Activated T-helper 1 cell treated with anti-CD3 and anti-CD28 coated beads, Interleukin-12 subunit alpha, Interleukin-12 subunit beta, Interleukin-2, Interleukin-4 antibody, amounts not matched to agents 30 ng/mL and 10 ng/mL and 1 ng/mL, durations not matched to agents 14 hours and 24 hours and 36 hours (primary cell): ENCODE results near the gene SLC39A11. TPM values are rescaled to one million over a fixed set of nuclear protein-coding genes. Genes with fewer than 3 reads are reported as not detected.

Experiments
- DNase-seq: peaks from one replicate; pipeline ENCODE4 v3.0.0; 2021; ENCODE audit warnings: low spot score
- H3K27ac Mint-ChIP-seq: one replicate; pipeline ENCODE4 v1.8.0; 2021; ENCODE audit warnings: mild to moderate bottlenecking, mixed read lengths
- H3K27me3 Mint-ChIP-seq: one replicate; pipeline ENCODE4 v1.8.0; 2022; ENCODE audit warnings: mild to moderate bottlenecking, moderate library complexity, mixed read lengths; ENCODE audit not compliant: insufficient read depth
- H3K36me3 Mint-ChIP-seq: one replicate; pipeline ENCODE4 v1.8.0; 2021; ENCODE audit warnings: low read depth, mixed read lengths
- H3K4me1 Mint-ChIP-seq: one replicate; pipeline ENCODE4 v1.8.0; 2021; ENCODE audit warnings: low read depth, mixed read lengths
- H3K4me3 Mint-ChIP-seq: one replicate; pipeline ENCODE4 v1.8.0; 2021; ENCODE audit warnings: mild to moderate bottlenecking, moderate library complexity, mixed read lengths
- H3K9me3 Mint-ChIP-seq: one replicate; pipeline ENCODE4 v1.8.0; 2021; ENCODE audit warnings: mixed read lengths
- intact Hi-C: fragments of 100-400 bp; cut with micrococcal nuclease; formaldehyde crosslinking; loops from one replicate; pipeline ENCODE4 v1.15.1; 2024
- total RNA-seq: library from RNA; stranded (reverse); gene quantifications from 2 replicates; pipeline ENCODE4 v1.2.3, GENCODE V29; 2022

SLC39A11 gene
- total RNA-seq, 1 donor from 2014 or later = 20.9 TPM

- Mint-ChIP-seq H3K9me3 (no peaks in the 10 kb centered on the region), H3K4me1 (no peaks in the 10 kb centered on the region), H3K36me3 (no peaks in the 10 kb centered on the region), H3K27ac (no peak overlapping the region), H3K4me3 (no peak overlapping the region), H3K27me3 (no peaks in the 10 kb centered on the region)
- DNase-seq = no peak
- intact Hi-C loops = no loop called here
Measured at GRCh38 chr17:72687886-72688285, 404.6 kb downstream of the SLC39A11 start.

- Mint-ChIP-seq H3K4me1 (no peaks in the 10 kb centered on the region), H3K4me3 (no peak overlapping the region), H3K27ac (no peak overlapping the region), H3K36me3 (no peaks in the 10 kb centered on the region), H3K27me3 (no peaks in the 10 kb centered on the region), H3K9me3 (peaks cover 4% of the 10 kb centered on the region)
- intact Hi-C loops = no loop called here
- no peak for DNase-seq
Measured at GRCh38 chr17:72684405-72685020, 408.0 kb downstream of the SLC39A11 start.

GRCh38 chr17:72683506-72684404 lies 408.7 kb downstream of the SLC39A11 start:
- no peaks in the 10 kb centered on the region for H3K4me1 Mint-ChIP-seq
- H3K27me3 Mint-ChIP-seq = no peaks in the 10 kb centered on the region
- intact Hi-C loops = no loop called here
- no peak overlapping the region for H3K27ac Mint-ChIP-seq
- DNase-seq = no peak
- no peaks in the 10 kb centered on the region for H3K36me3 Mint-ChIP-seq
- no peak overlapping the region for H3K4me3 Mint-ChIP-seq
- peaks cover 6% of the 10 kb centered on the region for H3K9me3 Mint-ChIP-seq

GRCh38 chr17:72682605-72683004 lies 409.9 kb downstream of the SLC39A11 start:
- H3K4me3 Mint-ChIP-seq = no peak overlapping the region
- H3K27ac Mint-ChIP-seq = no peak overlapping the region
- no peaks in the 10 kb centered on the region for H3K27me3 Mint-ChIP-seq
- no peaks in the 10 kb centered on the region for H3K4me1 Mint-ChIP-seq
- no peaks in the 10 kb centered on the region for H3K36me3 Mint-ChIP-seq
- H3K9me3 Mint-ChIP-seq = peaks cover 8% of the 10 kb centered on the region
- no peak for DNase-seq
- intact Hi-C loops = no loop called here

- no peak overlapping the region for H3K4me3 Mint-ChIP-seq
- no peaks in the 10 kb centered on the region for H3K36me3 Mint-ChIP-seq
- H3K9me3 Mint-ChIP-seq = peaks cover 8% of the 10 kb centered on the region
- no peak overlapping the region for H3K27ac Mint-ChIP-seq
- intact Hi-C loops = no loop called here
- no peaks in the 10 kb centered on the region for H3K27me3 Mint-ChIP-seq
- no peaks in the 10 kb centered on the region for H3K4me1 Mint-ChIP-seq
- DNase-seq = no peak
Measured at GRCh38 chr17:72681844-72682243, 410.6 kb downstream of the SLC39A11 start.

- no peak for DNase-seq
- intact Hi-C loops = no loop called here
- H3K27me3 Mint-ChIP-seq = no peaks in the 10 kb centered on the region
- H3K36me3 Mint-ChIP-seq = no peaks in the 10 kb centered on the region
- H3K27ac Mint-ChIP-seq = no peak overlapping the region
- H3K4me1 Mint-ChIP-seq = no peaks in the 10 kb centered on the region
- peaks cover 16% of the 10 kb centered on the region for H3K9me3 Mint-ChIP-seq
- no peak overlapping the region for H3K4me3 Mint-ChIP-seq
Measured at GRCh38 chr17:72677714-72678390, 414.6 kb downstream of the SLC39A11 start.

- no peak overlapping the region for H3K27ac Mint-ChIP-seq
- no peak overlapping the region for H3K4me3 Mint-ChIP-seq
- no peaks in the 10 kb centered on the region for H3K27me3 Mint-ChIP-seq
- H3K9me3 Mint-ChIP-seq = peaks cover 16% of the 10 kb centered on the region
- no peaks in the 10 kb centered on the region for H3K4me1 Mint-ChIP-seq
- H3K36me3 Mint-ChIP-seq = no peaks in the 10 kb centered on the region
- intact Hi-C loops = no loop called here
- DNase-seq = no peak
Measured at GRCh38 chr17:72677108-72677507, 415.4 kb downstream of the SLC39A11 start.

- H3K27ac Mint-ChIP-seq = no peak overlapping the region
- H3K36me3 Mint-ChIP-seq = no peaks in the 10 kb centered on the region
- H3K4me1 Mint-ChIP-seq = no peaks in the 10 kb centered on the region
- no peak for DNase-seq
- no peaks in the 10 kb centered on the region for H3K27me3 Mint-ChIP-seq
- intact Hi-C loops = no loop called here
- H3K4me3 Mint-ChIP-seq = no peak overlapping the region
- H3K9me3 Mint-ChIP-seq = peaks cover 8% of the 10 kb centered on the region
Measured at GRCh38 chr17:72672729-72673128, 419.8 kb downstream of the SLC39A11 start.

GRCh38 chr17:72671016-72671415 lies 421.5 kb downstream of the SLC39A11 start:
- Mint-ChIP-seq H3K4me3 (no peak overlapping the region), H3K27ac (no peak overlapping the region), H3K9me3 (peaks cover 8% of the 10 kb centered on the region), H3K4me1 (no peaks in the 10 kb centered on the region), H3K27me3 (no peaks in the 10 kb centered on the region), H3K36me3 (no peaks in the 10 kb centered on the region)
- no peak for DNase-seq
- intact Hi-C loops = no loop called here

GRCh38 chr17:72667096-72668063 lies 425.1 kb downstream of the SLC39A11 start:
- intact Hi-C loops = no loop called here
- Mint-ChIP-seq H3K27ac (no peak overlapping the region), H3K9me3 (no peaks in the 10 kb centered on the region), H3K36me3 (no peaks in the 10 kb centered on the region), H3K27me3 (no peaks in the 10 kb centered on the region), H3K4me1 (no peaks in the 10 kb centered on the region), H3K4me3 (no peak overlapping the region)
- no peak for DNase-seq

GRCh38 chr17:72665852-72666851 lies 426.3 kb downstream of the SLC39A11 start:
- H3K27ac Mint-ChIP-seq = no peak overlapping the region
- H3K9me3 Mint-ChIP-seq = no peaks in the 10 kb centered on the region
- H3K27me3 Mint-ChIP-seq = no peaks in the 10 kb centered on the region
- no peak for DNase-seq
- H3K4me3 Mint-ChIP-seq = no peak overlapping the region
- intact Hi-C loops = no loop called here
- H3K36me3 Mint-ChIP-seq = no peaks in the 10 kb centered on the region
- no peaks in the 10 kb centered on the region for H3K4me1 Mint-ChIP-seq
